Trophoblast cell (in vitro differentiated cells and primary cell): ENCODE data around the gene CD200.

Experiments
- DNase-seq, 2 donors: peaks; one replicate each; pipeline ENCODE4 v3.0.0-alpha.2; 2016
- H2AFZ ChIP-seq: 2 replicates; pipeline ENCODE4 v1.6.1; 2013; ENCODE audit warnings: low read length, moderate library complexity, mild to moderate bottlenecking; ENCODE audit not compliant: insufficient read depth, poor library complexity
- H2AK5ac ChIP-seq: 2 replicates; pipeline ENCODE4 v1.6.1; 2013; ENCODE audit warnings: mild to moderate bottlenecking, low read length
- H2BK120ac ChIP-seq: 2 replicates; pipeline ENCODE4 v1.6.1; 2013; ENCODE audit warnings: low read length, mild to moderate bottlenecking, moderate library complexity; ENCODE audit not compliant: insufficient read depth, poor library complexity
- H2BK12ac ChIP-seq: 2 replicates; pipeline ENCODE4 v1.6.1; 2013; ENCODE audit warnings: mild to moderate bottlenecking, low read length, moderate library complexity
- H2BK5ac ChIP-seq: 2 replicates; pipeline ENCODE4 v1.6.1; 2013; ENCODE audit warnings: low read length, low read depth, moderate library complexity, mild to moderate bottlenecking; ENCODE audit not compliant: poor library complexity
- H3K14ac ChIP-seq: 2 replicates; pipeline ENCODE4 v1.6.1; 2013; ENCODE audit warnings: mild to moderate bottlenecking, low read length
- H3K18ac ChIP-seq: 2 replicates; pipeline ENCODE4 v1.6.1; 2013; ENCODE audit warnings: mild to moderate bottlenecking, low read length
- H3K23ac ChIP-seq: 2 replicates; pipeline ENCODE4 v1.6.1; 2013; ENCODE audit warnings: low read length
- H3K27ac ChIP-seq: 2 replicates; pipeline ENCODE4 v1.5.1; 2013; ENCODE audit warnings: low read depth, mild to moderate bottlenecking, inconsistent platforms, low read length, moderate library complexity
- H3K27me3 ChIP-seq: 2 replicates; pipeline ENCODE4 v1.6.1; 2013; ENCODE audit warnings: inconsistent platforms, mild to moderate bottlenecking, low read length, moderate library complexity; ENCODE audit not compliant: insufficient read depth
- H3K36me3 ChIP-seq, 2 experiments: 1 replicate in 1 of 2; 2 replicates in 1 of 2; pipeline ENCODE4 v1.6.1; 2013; ENCODE audit warnings: low read length in 2 of 2, mild to moderate bottlenecking in 2 of 2, moderate library complexity in 1 of 2; ENCODE audit not compliant: insufficient read depth in 2 of 2, control insufficient read depth in 1 of 2
- H3K4ac ChIP-seq: 2 replicates; pipeline ENCODE4 v1.6.1; 2013; ENCODE audit warnings: low read depth, mild to moderate bottlenecking, low read length, moderate library complexity
- H3K4me1 ChIP-seq, 2 experiments: 1 replicate in 1 of 2; 2 replicates in 1 of 2; pipeline ENCODE4 v1.6.1; 2013; ENCODE audit warnings: low read length in 2 of 2, mild to moderate bottlenecking in 2 of 2, moderate library complexity in 1 of 2; ENCODE audit not compliant: insufficient read depth in 2 of 2, control insufficient read depth in 1 of 2
- H3K4me2 ChIP-seq: 2 replicates; pipeline ENCODE4 v1.6.1; 2013; ENCODE audit warnings: inconsistent platforms, mild to moderate bottlenecking, low read length, moderate library complexity
- H3K4me3 ChIP-seq: 2 replicates; pipeline ENCODE4 v1.5.1; 2013; ENCODE audit warnings: mild to moderate bottlenecking, low read depth, low read length, inconsistent platforms
- H3K79me1 ChIP-seq: one replicate; pipeline ENCODE4 v1.6.1; 2013; ENCODE audit warnings: low read length
- H3K79me2 ChIP-seq: 2 replicates; pipeline ENCODE4 v1.6.1; 2013; ENCODE audit warnings: low read length, mild to moderate bottlenecking; ENCODE audit not compliant: control insufficient read depth, insufficient read depth, poor library complexity
- H3K9ac ChIP-seq: 2 replicates; pipeline ENCODE4 v1.6.1; 2013; ENCODE audit warnings: mild to moderate bottlenecking, low read length
- H3K9me3 ChIP-seq: 2 replicates; pipeline ENCODE4 v1.6.1; 2013; ENCODE audit warnings: low read depth, mild to moderate bottlenecking, control low read depth, inconsistent platforms, low read length; ENCODE audit not compliant: insufficient read depth
- H4K12ac ChIP-seq: 2 replicates; pipeline ENCODE4 v1.6.1; 2013; ENCODE audit warnings: low read depth, mild to moderate bottlenecking, low read length, moderate library complexity
- H4K8ac ChIP-seq: 2 replicates; pipeline ENCODE4 v1.6.1; 2013; ENCODE audit warnings: low read depth, mild to moderate bottlenecking, low read length, moderate library complexity
- H4K91ac ChIP-seq: one replicate; pipeline ENCODE4 v1.6.1; 2013; ENCODE audit warnings: low read depth, mild to moderate bottlenecking, low read length, moderate library complexity
- WGBS: extraction: QIAGEN DNeasy Blood & Tissue Kit; methylation state at CpG from one replicate; pipeline ENCODE4 v1.1.7; 2013; ENCODE audit warnings: missing lambda C conversion rate; ENCODE audit not compliant: insufficient read length, insufficient coverage; ENCODE audit errors: extremely low coverage; 5-methylcytosine and 5-hydroxymethylcytosine counted together

CD200 gene

DNA sequence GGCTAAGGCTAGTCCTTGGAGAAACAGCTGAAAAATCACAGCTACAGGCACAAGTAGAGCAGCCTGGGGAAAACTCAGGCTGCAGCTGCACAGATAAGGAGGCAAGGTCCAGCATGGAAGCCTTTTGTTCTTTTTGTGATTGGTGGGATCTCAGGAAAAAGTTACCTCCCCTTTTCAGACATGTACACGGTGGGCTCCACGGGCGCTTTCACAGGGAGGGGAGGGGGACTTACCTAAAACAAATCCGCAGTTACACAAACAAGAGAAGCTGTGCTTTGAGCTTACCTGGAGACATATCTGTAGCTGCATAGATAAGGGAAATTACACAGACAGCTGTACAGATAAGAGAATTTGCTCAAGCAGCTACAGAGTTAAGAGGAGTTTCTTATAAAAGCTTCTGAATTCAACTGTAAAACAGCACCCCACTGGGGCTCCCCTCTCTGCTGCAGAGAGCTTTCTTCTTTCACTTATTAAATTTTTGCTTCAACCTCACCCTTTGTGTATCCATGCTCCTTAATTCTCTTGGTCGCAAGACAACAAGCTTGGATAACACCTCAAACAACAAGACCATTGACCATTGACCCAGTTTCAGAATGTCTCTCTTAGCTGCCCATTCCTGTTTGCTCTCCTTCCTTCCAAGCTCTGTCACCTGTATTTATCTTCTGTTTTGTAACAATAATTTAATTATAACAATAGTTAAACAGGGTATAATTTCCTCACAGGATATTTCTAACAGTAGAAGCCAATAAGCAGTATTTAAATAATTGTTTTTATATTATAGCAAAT lies 10.9 kb upstream of the CD200 start:
- H3K4me2 ChIP-seq: peak overlapping the region; percentile 21
- peaks cover 0 to 3% of the 10 kb centered on the region in 2 experiments for H3K4me1 ChIP-seq
- no CpG with 5 or more reads among the region's 5 CpGs for WGBS

DNA sequence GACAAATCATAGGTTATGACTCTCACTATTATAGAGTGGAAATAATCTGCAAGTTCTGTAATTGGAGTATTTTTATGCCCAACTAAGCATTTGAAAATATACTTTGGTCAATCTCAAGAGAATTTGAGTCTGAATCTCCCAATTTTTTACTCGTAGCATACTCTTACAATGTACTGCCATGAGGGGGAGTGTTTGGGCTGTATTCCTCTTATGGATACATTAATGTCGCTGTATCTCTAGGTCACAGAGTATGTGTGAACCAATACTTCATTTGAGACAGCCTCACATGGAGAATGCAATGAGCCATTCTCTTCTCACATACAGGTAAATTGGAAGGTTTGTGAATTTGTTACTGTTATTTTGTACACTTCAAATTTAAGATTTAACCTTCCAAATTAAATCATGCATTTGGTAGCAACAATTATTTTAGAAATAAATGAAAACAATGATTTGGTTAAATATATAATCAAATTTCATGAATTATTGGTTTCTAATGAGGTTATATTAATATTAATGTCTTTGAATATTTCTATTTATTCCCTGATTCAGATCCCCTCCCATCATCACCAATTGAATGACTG lies 5.5 kb upstream of the CD200 start:
- no peaks in the 10 kb centered on the region for H3K36me3 ChIP-seq
- H2AFZ ChIP-seq: no peak overlapping the region
- no peak overlapping the region for H3K27ac ChIP-seq
- H3K4me1 ChIP-seq: no peaks in the 10 kb centered on the region
- no peaks in the 10 kb centered on the region for H3K9me3 ChIP-seq
- H3K79me1 ChIP-seq: no peaks in the 10 kb centered on the region
- H4K91ac ChIP-seq: no peak overlapping the region
- no peak overlapping the region for H3K18ac ChIP-seq
- H2BK5ac ChIP-seq: no peak overlapping the region
- no peak overlapping the region for H3K14ac ChIP-seq
- no peaks in the 10 kb centered on the region for H3K27me3 ChIP-seq
- H3K4me2 ChIP-seq: no peak overlapping the region
- H2BK12ac ChIP-seq: no peak overlapping the region
- H4K12ac ChIP-seq: no peak overlapping the region
- no CpG with 5 or more reads among the region's 2 CpGs for WGBS
- no peak overlapping the region for H2BK120ac ChIP-seq
- H2AK5ac ChIP-seq: no peak overlapping the region
- H3K4me3 ChIP-seq: no peak overlapping the region
- no peak overlapping the region for H3K23ac ChIP-seq
- H3K4ac ChIP-seq: no peak overlapping the region
- peak; percentile 55 to 85 for DNase-seq
- no peaks in the 10 kb centered on the region for H3K79me2 ChIP-seq
- H3K9ac ChIP-seq: no peak overlapping the region
- no peak overlapping the region for H4K8ac ChIP-seq

More for the DNA sequence above, 10.9 kb upstream of the CD200 start:
- peak; percentile 18 to 70 for DNase-seq
- Histone ChIP-seq H3K79me1 (no peaks in the 10 kb centered on the region), H2BK120ac (no peak overlapping the region), H3K14ac (no peak overlapping the region), H3K27me3 (no peaks in the 10 kb centered on the region), H3K36me3 (no peaks in the 10 kb centered on the region), H2AK5ac (no peak overlapping the region), H3K18ac (no peak overlapping the region), H2BK5ac (no peak overlapping the region), H3K9ac (no peak overlapping the region), H3K9me3 (no peaks in the 10 kb centered on the region), H3K4ac (no peak overlapping the region), H3K27ac (no peak overlapping the region), H4K12ac (no peak overlapping the region), H3K23ac (no peak overlapping the region), H3K4me3 (no peak overlapping the region), H4K8ac (no peak overlapping the region), H3K79me2 (no peaks in the 10 kb centered on the region), H4K91ac (no peak overlapping the region), H2AFZ (no peak overlapping the region), H2BK12ac (no peak overlapping the region)

DNA sequence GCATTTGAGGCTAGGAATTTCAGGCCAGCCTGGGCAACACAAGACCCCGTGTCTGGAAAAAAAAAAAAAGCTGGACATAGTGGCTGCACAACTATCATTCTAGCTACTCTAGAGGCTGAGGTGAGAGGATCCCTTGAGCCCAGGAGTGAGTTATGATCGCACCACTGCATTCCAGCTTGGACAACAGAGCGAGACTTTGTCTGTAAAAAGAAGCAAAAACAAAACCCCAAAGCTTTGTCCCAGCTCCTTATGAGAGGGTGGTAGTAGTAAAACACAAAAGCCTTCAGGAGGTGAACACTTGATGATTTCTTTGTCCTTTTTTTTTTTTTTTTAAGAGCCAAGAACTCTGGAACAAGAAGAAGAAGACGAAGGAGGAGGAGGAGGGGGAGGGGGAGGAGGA lies 1.1 kb upstream of the CD200 start:
- Histone ChIP-seq H2AFZ (no peak overlapping the region), H3K36me3 (no peaks in the 10 kb centered on the region), H2BK12ac (no peak overlapping the region), H2BK120ac (no peak overlapping the region), H2BK5ac (no peak overlapping the region), H2AK5ac (no peak overlapping the region), H3K9ac (no peak overlapping the region), H3K9me3 (no peaks in the 10 kb centered on the region), H3K18ac (no peak overlapping the region), H3K27me3 (no peaks in the 10 kb centered on the region), H3K23ac (no peak overlapping the region), H4K12ac (no peak overlapping the region), H3K4ac (no peak overlapping the region), H3K79me2 (no peaks in the 10 kb centered on the region), H4K91ac (no peak overlapping the region), H3K27ac (no peak overlapping the region), H3K79me1 (no peaks in the 10 kb centered on the region), H3K4me1 (peaks cover 0 to 2% of the 10 kb centered on the region in 2 experiments), H4K8ac (no peak overlapping the region), H3K4me2 (no peak overlapping the region), H3K14ac (no peak overlapping the region), H3K4me3 (no peak overlapping the region)
- no CpG with 5 or more reads among the region's 4 CpGs for WGBS
- DNase-seq: peak; percentile 14 to 44

DNA sequence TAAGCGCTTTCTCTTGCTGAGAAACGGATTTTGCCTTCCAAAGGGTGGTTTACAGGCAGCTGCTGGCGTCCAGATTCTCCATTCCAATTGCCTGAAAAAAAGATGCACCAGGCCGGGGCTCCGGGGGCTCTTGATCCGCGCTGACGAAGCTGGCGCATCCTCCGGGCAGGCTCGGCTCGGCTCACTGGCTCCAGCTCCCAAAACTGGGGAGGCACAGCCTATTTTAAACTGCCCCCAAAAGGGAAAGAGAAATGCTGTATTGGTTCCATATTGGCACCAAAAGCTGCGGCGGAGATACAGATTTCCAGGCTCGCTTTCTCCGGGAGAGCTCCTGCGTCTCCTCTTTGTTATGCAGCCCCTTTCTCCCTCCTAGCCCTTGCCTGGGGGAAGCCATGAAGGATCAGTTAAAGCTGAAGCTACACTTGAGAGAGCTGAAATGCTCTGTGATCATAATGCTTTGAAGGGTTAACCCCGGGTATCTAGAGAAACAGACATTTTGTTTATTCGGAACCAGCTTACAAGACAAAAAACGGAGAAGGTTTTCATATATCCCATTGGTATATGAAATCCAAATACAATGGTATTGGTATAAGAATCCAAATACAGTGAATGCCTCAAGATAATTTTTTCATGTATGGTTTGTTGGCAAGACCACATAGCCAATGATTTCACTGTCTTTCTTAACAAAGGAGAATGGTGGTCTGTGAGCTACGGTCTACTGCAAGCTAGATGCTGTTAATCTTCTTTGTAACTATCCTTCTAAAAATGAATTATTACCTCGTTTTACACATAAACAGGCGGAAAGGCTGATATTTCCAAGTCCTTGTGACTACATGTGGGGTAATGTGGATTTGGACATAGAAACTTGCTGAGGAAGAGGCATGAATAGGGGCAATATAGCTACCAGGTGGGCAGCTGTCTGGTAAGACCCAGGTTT lies 693 bp downstream of the CD200 start:
- no peaks in the 10 kb centered on the region for H3K27me3 ChIP-seq
- H2BK120ac ChIP-seq: no peak overlapping the region
- no peak overlapping the region for H2BK5ac ChIP-seq
- H4K12ac ChIP-seq: no peak overlapping the region
- H3K79me1 ChIP-seq: no peaks in the 10 kb centered on the region
- H3K9me3 ChIP-seq: no peaks in the 10 kb centered on the region
- H3K36me3 ChIP-seq: no peaks in the 10 kb centered on the region
- no peak overlapping the region for H2AK5ac ChIP-seq
- no peak overlapping the region for H3K23ac ChIP-seq
- no peak overlapping the region for H3K9ac ChIP-seq
- no peak overlapping the region for H2BK12ac ChIP-seq
- peak overlapping the region; percentile 71 for H2AFZ ChIP-seq
- H3K18ac ChIP-seq: no peak overlapping the region
- H3K14ac ChIP-seq: no peak overlapping the region
- no peak overlapping the region for H3K27ac ChIP-seq
- H3K4me2 ChIP-seq: peak overlapping the region; percentile 86
- H4K8ac ChIP-seq: peak overlapping the region; percentile 35
- DNase-seq: no peak
- WGBS: no CpG with 5 or more reads among the region's 23 CpGs
- peaks cover 0 to 2% of the 10 kb centered on the region in 2 experiments for H3K4me1 ChIP-seq
- no peak overlapping the region for H3K4me3 ChIP-seq
- no peaks in the 10 kb centered on the region for H3K79me2 ChIP-seq
- H3K4ac ChIP-seq: no peak overlapping the region
- no peak overlapping the region for H4K91ac ChIP-seq
